Nephron (organoid): Measurements from ENCODE around the gene ZEB2.

ENCODE experiments used
- H3K27ac Mint-ChIP-seq, 3 experiments: 2 replicates each; pipeline ENCODE4 v1.8.0; 2020; ENCODE audit warnings: mixed read lengths in 3 of 3, mild to moderate bottlenecking in 2 of 3, moderate library complexity in 1 of 3
- H3K27me3 Mint-ChIP-seq: 2 replicates; pipeline ENCODE4 v1.8.0; 2021; ENCODE audit warnings: low read depth, mild to moderate bottlenecking, moderate library complexity, mixed read lengths
- H3K36me3 Mint-ChIP-seq: 2 replicates; pipeline ENCODE4 v1.8.0; 2020; ENCODE audit warnings: low read depth, mixed read lengths
- H3K4me1 Mint-ChIP-seq: 2 replicates; pipeline ENCODE4 v1.8.0; 2020; ENCODE audit warnings: mixed read lengths
- H3K4me3 Mint-ChIP-seq, 3 experiments: 2 replicates each; pipeline ENCODE4 v1.8.0; 2020; ENCODE audit warnings: mild to moderate bottlenecking in 3 of 3, mixed read lengths in 3 of 3, moderate library complexity in 2 of 3
- H3K9me3 Mint-ChIP-seq: 2 replicates; pipeline ENCODE4 v1.8.0; 2020; ENCODE audit warnings: mixed read lengths
- CTCF ChIP-seq, 3 experiments: fragments of 200-600 bp; sonication (generic); IDR thresholded peaks; one replicate each; pipeline ENCODE4 v1.5.0; 2021; ENCODE audit warnings: antibody characterized with exemption in 3 of 3; ENCODE audit not compliant: unreplicated experiment in 3 of 3

ZEB2 gene

GRCh38 chr2:144405982-144406788 is 113.7 kb downstream of the ZEB2 start:
- no peaks in the 10 kb centered on the region for H3K27me3 Mint-ChIP-seq
- H3K4me3 Mint-ChIP-seq: no peak overlapping the region
- H3K4me1 Mint-ChIP-seq: peaks cover 44% of the 10 kb centered on the region
- H3K27ac Mint-ChIP-seq: peak overlapping the region; percentile 34 to 58 (median 51)
- peaks cover 71% of the 10 kb centered on the region for H3K36me3 Mint-ChIP-seq
- H3K9me3 Mint-ChIP-seq: no peaks in the 10 kb centered on the region
- TF ChIP-seq CTCF (IDR thresholded peaks at IDR 0.05; ENCODE audit: unreplicated experiment in 3 of 3): no peak

GRCh38 chr2:144405321-144405720 is 114.6 kb downstream of the ZEB2 start:
- Mint-ChIP-seq H3K4me3 (peak overlapping the region in 1 of 3 experiments; percentile 12), H3K27me3 (no peaks in the 10 kb centered on the region), H3K27ac (peak overlapping the region; percentile 44 to 64 (median 58)), H3K36me3 (peaks cover 76% of the 10 kb centered on the region), H3K4me1 (peaks cover 44% of the 10 kb centered on the region), H3K9me3 (no peaks in the 10 kb centered on the region)
- TF ChIP-seq CTCF (IDR thresholded peaks at IDR 0.05; ENCODE audit: unreplicated experiment in 3 of 3): no peak

- peak overlapping the region; percentile 58 to 88 (median 85) for H3K27ac Mint-ChIP-seq
- peak overlapping the region in 2 of 3 experiments; percentile 43 to 89 for H3K4me3 Mint-ChIP-seq
- peaks cover 82% of the 10 kb centered on the region for H3K36me3 Mint-ChIP-seq
- H3K9me3 Mint-ChIP-seq: no peaks in the 10 kb centered on the region
- H3K27me3 Mint-ChIP-seq: no peaks in the 10 kb centered on the region
- H3K4me1 Mint-ChIP-seq: peaks cover 44% of the 10 kb centered on the region
- no peak for TF ChIP-seq CTCF (IDR thresholded peaks at IDR 0.05; ENCODE audit: unreplicated experiment in 3 of 3)
These were observed 115.2 kb downstream of the ZEB2 start for GRCh38 chr2:144404586-144405314.

GRCh38 chr2:144403933-144404332 is 116.0 kb downstream of the ZEB2 start:
- H3K27ac Mint-ChIP-seq: peak overlapping the region; percentile 58 to 88 (median 85)
- peaks cover 47% of the 10 kb centered on the region for H3K4me1 Mint-ChIP-seq
- H3K4me3 Mint-ChIP-seq: peak overlapping the region; percentile 5 to 89 (median 78)
- no peak for TF ChIP-seq CTCF (IDR thresholded peaks at IDR 0.05; ENCODE audit: unreplicated experiment in 3 of 3)
- no peaks in the 10 kb centered on the region for H3K27me3 Mint-ChIP-seq
- H3K36me3 Mint-ChIP-seq: peaks cover 83% of the 10 kb centered on the region
- no peaks in the 10 kb centered on the region for H3K9me3 Mint-ChIP-seq

GRCh38 chr2:144402251-144402650 is 117.7 kb downstream of the ZEB2 start:
- Mint-ChIP-seq H3K27ac (peak overlapping the region; percentile 58 to 85 (median 85)), H3K4me3 (peak overlapping the region; percentile 44 to 84 (median 65)), H3K27me3 (no peaks in the 10 kb centered on the region), H3K4me1 (peaks cover 55% of the 10 kb centered on the region), H3K36me3 (peaks cover 81% of the 10 kb centered on the region), H3K9me3 (no peaks in the 10 kb centered on the region)
- no peak for TF ChIP-seq CTCF (IDR thresholded peaks at IDR 0.05; ENCODE audit: unreplicated experiment in 3 of 3)
